ENCODE results near the gene RPN2.

DNA sequence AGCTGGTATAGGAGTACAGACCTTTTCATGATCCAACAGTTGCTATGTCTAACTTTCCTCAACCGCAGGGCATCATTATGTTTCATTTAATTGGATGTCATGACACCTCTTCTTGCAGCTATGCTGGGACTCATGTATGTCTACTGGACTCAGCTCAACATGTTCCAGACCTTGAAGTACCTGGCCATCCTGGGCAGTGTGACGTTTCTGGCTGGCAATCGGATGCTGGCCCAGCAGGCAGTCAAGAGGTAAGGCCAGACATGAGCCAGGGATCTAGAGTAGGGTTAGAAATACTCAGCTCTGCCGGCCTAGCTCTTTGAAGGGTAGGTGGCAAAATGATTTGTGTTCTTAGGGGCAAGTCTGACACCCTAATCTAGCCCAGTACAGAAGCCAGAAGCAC lies 57.3 kb downstream of the RPN2 start:
- TF ChIP-seq, protein P1, sequence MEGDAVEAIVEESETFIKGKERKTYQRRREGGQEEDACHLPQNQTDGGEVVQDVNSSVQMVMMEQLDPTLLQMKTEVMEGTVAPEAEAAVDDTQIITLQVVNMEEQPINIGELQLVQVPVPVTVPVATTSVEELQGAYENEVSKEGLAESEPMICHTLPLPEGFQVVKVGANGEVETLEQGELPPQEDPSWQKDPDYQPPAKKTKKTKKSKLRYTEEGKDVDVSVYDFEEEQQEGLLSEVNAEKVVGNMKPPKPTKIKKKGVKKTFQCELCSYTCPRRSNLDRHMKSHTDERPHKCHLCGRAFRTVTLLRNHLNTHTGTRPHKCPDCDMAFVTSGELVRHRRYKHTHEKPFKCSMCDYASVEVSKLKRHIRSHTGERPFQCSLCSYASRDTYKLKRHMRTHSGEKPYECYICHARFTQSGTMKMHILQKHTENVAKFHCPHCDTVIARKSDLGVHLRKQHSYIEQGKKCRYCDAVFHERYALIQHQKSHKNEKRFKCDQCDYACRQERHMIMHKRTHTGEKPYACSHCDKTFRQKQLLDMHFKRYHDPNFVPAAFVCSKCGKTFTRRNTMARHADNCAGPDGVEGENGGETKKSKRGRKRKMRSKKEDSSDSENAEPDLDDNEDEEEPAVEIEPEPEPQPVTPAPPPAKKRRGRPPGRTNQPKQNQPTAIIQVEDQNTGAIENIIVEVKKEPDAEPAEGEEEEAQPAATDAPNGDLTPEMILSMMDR (conservative IDR thresholded peaks at IDR 0.05): no peak
- TF ChIP-seq EZH2 (IDR thresholded peaks at IDR 0.05; ENCODE audit: low read depth): no peak
